ENCODE results near the gene NEO1.
A peak's percentile ranks its signal among the peaks of the same experiment; 100 is the strongest.

The NEO1 gene, protein sequence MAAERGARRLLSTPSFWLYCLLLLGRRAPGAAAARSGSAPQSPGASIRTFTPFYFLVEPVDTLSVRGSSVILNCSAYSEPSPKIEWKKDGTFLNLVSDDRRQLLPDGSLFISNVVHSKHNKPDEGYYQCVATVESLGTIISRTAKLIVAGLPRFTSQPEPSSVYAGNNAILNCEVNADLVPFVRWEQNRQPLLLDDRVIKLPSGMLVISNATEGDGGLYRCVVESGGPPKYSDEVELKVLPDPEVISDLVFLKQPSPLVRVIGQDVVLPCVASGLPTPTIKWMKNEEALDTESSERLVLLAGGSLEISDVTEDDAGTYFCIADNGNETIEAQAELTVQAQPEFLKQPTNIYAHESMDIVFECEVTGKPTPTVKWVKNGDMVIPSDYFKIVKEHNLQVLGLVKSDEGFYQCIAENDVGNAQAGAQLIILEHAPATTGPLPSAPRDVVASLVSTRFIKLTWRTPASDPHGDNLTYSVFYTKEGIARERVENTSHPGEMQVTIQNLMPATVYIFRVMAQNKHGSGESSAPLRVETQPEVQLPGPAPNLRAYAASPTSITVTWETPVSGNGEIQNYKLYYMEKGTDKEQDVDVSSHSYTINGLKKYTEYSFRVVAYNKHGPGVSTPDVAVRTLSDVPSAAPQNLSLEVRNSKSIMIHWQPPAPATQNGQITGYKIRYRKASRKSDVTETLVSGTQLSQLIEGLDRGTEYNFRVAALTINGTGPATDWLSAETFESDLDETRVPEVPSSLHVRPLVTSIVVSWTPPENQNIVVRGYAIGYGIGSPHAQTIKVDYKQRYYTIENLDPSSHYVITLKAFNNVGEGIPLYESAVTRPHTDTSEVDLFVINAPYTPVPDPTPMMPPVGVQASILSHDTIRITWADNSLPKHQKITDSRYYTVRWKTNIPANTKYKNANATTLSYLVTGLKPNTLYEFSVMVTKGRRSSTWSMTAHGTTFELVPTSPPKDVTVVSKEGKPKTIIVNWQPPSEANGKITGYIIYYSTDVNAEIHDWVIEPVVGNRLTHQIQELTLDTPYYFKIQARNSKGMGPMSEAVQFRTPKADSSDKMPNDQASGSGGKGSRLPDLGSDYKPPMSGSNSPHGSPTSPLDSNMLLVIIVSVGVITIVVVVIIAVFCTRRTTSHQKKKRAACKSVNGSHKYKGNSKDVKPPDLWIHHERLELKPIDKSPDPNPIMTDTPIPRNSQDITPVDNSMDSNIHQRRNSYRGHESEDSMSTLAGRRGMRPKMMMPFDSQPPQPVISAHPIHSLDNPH (N-terminal part only)

GRCh38 chr15:73051807-73052652 lies at the start of gene NEO1:
Gene NEO1, plus strand, starts transcription at chr15:73052463. Its CDS starts 213 bp downstream, at chr15:73052676.
- DNase-seq = peak; percentile 40

DNA sequence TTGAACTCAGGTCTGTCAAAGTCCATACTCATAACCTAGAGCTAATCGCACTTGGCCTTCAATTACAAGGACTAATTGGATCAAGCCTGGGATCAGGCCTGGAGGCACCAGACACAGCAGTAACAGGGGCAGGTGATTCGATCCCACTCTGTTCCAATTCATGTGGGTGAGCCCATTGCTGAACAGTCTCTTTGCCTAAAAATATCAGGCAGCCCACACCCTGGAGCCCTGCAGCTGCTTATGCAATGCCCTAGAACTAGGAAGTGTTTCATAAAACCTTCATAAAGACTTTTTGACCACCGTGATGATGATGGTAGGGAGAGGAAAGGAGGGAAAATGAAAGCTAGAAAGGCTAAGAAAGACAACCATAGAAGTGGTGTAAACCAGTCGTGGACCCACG lies 47.8 kb upstream of the NEO1 start:
- DNase-seq = no peak

DNA sequence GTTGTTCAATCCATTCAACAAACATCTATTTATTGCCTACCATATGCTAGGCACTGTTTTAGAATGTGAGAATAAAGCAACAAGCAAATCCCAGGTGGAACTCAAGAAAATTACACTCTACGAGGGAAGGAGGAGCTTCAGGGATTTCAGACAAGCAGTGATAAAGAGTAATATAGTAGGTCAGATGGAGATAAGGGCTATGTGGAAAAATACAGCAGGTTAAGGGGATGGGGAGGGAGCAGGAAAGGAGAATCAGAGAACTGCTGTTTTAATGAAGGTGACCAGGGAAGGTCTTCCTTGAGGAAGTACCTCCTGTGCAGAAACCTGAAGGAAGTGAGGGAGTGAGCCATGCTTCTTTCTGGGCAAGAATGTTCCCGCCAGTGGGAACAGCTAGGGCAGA lies 47.2 kb upstream of the NEO1 start:
- DNase-seq = no peak

GRCh38 chr15:73005446-73005845 lies 46.8 kb upstream of the NEO1 start:
- DNase-seq = no peak

DNA sequence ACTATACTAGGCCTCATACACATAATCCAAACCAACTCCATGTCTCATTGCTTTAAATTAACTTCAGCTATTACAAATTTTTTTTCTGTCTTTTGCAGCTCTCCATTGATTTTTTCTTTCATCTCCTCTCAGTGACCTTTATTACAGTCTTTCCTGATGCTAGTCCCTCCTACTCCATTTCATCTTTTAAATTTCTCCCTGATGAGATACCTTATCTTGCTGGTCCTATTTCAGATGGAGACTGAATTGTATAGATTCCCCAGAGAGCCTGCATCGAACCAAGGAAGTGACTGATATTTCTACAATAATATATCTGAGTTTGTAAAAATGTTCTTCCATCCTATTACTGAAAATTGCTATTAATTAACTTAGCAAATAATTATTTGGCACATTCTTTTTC lies 45.7 kb upstream of the NEO1 start:
- no peak for DNase-seq

GRCh38 chr15:73009066-73010056 lies 42.9 kb upstream of the NEO1 start:
- DNase-seq = no peak

GRCh38 chr15:73010154-73011152 lies 41.8 kb upstream of the NEO1 start:
- no peak for DNase-seq

GRCh38 chr15:73014904-73015303 lies 37.4 kb upstream of the NEO1 start:
- DNase-seq = no peak

DNA sequence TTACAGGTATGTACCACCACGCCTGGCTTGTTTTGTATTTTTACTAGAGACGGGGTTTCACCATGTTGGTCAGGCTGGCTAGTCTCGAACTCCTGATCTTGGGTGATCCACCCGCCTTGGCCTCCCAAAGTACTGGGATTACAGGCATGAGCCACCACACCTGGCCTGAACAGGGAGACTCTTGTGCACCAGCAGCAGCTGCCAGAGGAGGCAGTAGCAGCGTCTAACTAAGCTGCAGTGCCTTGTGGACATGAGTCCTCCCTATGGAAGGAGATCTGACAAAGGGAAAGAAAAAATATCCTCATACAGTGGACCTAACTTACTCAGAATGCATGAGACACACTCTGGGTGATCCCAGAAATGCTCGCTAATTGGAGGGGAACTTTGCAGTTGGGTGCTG lies 36.8 kb upstream of the NEO1 start:
- DNase-seq = no peak

DNA sequence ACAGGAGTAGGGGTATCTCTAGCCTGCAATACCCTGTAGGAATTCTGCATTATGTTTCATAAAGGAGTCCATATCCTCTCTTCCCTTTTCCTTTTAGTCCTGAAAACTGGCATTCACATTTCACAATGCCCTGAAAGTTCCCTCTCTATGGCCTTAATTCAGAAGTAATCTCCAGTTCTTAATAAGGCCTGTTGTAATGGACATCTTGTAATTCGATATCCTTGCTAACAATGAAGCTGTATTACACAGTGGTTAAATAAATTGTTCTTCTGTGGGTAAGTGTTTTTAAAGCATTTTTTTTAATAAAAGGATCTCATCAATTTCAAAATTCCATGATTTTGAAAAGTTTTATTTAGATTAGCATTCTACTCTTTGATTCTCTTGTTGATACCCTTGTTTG lies 34.3 kb upstream of the NEO1 start:
- no peak for DNase-seq

GRCh38 chr15:73019154-73019553 lies 33.1 kb upstream of the NEO1 start:
- DNase-seq = no peak

DNA sequence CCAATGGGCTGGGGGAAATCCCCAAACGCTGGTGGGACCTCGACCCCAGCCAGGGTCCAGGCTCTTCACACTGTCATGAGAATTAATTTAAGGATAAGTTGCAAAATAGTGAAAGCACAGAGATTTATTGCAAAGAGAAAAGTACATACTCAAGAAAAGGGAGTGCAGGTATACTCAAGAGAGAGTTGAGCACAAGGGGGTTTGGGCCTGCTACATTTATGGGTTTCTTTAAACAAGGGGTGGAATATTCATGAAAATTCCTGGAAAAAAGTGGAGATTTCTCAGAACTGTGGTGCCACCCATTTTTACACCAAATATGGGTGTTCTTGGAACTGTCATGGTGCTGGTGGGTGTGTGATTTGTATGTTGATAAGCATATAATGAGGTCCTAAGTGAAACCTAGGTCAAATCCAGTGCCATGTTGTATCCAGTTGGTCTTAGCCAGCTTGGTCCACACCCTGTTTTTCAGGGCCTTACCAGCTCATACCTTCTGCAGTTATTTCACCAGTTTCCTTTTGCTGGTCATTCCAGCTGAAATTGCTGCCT lies 32.6 kb upstream of the NEO1 start:
- DNase-seq = peak; percentile 4

GRCh38 chr15:73021139-73021621 lies 31.1 kb upstream of the NEO1 start:
- DNase-seq = no peak

GRCh38 chr15:73022161-73022560 lies 30.1 kb upstream of the NEO1 start:
- no peak for DNase-seq

DNA sequence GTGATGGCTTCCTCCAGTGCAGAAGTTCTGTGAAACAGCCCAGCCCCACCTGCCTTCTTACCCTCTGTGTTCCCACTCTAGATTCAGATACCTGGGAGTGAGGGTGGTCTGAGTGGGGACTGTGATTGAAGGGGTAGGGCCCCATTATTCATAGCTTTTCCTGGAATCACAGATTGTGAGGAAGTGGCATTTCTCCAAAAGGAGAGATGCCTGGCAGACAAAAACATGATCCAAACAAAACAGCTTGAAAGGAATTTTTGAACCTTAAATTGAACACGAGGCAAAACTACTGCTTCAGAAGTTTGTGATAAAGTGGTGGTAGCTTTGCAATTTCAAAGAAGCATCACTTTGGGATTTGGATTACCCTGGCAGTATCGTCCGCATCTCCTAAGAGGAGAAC lies 29.2 kb upstream of the NEO1 start:
- DNase-seq = no peak

DNA sequence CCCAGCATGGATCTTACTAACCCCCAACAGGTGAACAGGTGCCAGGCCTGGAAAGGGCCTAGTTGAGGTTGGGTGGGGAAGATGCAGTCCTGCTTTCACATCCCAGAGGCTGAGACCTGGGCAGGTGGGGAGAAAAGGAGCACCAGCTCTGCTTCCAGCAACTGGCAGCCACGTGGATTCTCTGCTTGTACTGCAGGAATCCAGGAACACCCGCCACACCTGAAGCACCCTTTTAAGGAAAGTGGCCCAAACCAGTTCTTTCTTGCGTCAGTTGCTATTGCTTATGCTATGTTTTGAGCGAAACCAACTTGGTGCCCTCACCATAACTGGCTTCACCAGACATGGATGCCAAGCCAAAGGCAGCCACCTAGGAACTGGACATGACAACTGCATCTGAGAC lies 28.1 kb upstream of the NEO1 start:
- no peak for DNase-seq

DNA sequence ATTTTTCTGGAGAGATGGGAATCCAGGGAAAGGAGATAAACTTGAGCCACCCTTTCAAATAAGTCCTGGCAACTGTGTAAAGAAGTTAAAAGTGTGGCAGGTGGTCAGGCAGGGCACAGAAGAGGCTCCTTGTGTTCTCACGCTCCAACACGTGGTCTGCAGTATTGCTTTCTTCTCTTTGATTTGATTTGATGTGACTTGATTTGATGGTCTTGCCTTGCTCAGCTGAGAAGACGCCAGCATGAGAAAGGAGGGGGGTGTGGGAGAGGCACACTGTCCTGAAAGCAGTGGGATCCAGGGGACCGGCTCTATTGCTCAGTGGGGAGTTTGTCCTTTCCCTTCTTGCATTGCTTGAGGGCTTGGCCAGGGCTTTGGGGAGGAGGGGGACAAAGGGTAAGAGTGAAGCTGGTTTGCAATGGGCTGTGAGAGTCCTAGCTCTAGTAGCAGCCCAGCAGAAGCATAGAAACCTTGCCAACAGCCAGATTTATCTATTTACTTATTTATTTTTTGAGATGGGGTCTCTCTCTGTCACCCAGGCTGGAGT lies 25.7 kb upstream of the NEO1 start:
- no peak for DNase-seq

DNA sequence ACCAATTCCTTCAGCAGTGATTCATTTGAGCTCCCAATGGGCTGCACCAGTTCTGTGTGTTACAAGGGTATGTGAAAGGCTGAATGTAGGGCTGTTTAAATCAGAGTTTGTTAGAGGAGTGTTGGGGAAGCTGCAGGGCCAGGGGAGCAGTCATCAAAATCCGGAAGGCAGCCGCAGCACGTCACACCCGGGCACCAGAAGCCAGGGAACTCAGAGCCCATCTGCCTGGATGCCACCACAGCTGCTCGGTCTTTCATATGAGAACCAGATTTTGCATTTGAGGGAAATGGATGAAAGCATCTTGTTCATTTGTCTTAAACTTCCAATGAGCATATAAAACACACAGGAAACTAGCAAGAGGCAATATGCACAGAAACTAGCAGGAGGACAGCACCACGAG lies 24.2 kb upstream of the NEO1 start:
- no peak for DNase-seq
